Hematopoietic multipotent progenitor cell (in vitro differentiated cells): ENCODE measurements around the gene ACTR5. TPM values are rescaled to one million over a fixed set of nuclear protein-coding genes. Genes with fewer than 3 reads are reported as not detected.
A peak's percentile ranks its signal among the peaks of the same experiment; 100 is the strongest.
"Not testable (repeated sequence)": the region's sequence is repeated elsewhere in the genome, so short reads cannot be mapped to it uniquely, and the experiment has no call there.

Experiments
- DNase-seq, 3 donors: peaks; one replicate each; pipeline ENCODE4 v3.0.0-alpha.2; 2011 to 2015; ENCODE audit warnings: low read depth in 2 of 3, low spot score in 2 of 3
- total RNA-seq: library from RNA; depleted of rRNA; stranded (reverse); fragments of >200 nt; gene quantifications from one replicate; pipeline ENCODE4 v1.2.3, GENCODE V29; 2012

Gene ACTR5
- total RNA-seq, 1 donor, result 16.7 TPM

DNA sequence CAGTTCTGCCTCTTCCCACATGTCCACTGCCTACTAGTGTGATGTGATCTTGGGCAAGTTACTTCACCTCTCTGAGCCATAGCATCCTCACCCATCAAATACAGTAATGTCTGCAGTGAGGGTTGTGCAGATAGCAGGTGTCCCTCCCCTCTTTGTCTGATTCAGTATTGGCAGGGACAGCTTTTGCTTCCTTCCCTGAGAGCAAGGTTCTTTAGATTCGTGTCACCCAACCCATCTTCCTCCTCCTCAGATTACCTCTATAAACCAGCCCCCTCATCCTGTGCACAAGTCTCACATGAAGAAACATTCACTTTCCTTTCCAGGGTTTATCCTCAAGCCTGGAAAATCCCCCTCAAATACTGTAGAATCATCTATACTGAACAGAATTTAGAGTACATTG lies 15.4 kb downstream of the ACTR5 start:
- no peak for DNase-seq

DNA sequence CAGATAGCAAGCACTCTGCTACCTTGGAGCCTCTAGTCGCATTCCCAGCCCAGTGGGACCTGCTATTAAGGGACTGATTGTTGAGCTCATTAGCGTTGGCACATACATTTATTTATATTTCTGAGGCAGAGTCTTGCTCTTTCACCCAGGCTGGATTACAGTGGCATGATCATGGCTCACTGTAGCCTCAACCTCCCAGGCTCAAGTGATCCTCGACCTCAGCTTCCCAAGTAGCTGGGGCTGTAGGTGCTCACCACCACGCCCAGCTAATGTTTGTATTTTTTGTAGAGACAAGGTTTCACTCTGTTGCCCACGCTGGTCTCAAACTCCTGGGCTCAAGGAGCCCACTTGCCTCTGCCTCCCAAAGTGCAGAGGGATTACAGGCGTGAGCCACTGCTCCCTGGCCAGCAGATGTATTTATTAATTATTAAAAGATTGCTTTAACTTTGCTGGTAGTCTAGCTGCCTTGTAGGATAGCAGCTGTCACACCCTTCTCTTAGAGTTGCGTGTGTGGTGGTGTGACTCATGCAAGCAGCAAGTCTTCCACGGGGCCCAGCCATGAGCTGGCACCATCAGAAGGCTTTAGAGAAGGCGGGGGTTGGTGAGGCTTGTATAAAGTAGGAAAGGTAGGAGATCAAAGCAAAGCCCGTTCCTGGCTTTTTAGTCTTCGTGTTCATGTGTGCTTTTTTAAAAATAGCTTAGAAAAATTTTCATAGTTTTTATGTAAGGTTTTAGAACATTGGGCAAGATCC lies 16.5 kb downstream of the ACTR5 start:
- DNase-seq, result no peak

DNA sequence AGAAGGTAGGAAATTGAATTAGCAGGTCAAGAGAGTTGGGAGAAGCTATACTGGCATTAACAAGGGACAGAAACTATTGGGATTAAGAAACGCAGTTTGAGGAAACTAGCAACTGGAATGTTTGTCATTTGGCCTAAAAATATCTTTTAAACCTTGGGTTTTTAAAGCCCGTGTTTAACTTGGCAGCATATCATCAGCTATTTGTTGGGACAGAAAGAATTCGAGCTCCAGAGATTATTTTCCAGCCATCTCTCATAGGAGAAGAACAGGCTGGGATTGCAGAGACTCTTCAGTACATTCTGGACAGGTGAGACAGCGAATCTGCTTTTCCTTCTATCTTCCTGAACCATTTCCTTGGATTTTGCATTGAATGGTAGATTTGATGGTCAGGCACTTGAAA lies 17.8 kb downstream of the ACTR5 start:
- no peak for DNase-seq

DNA sequence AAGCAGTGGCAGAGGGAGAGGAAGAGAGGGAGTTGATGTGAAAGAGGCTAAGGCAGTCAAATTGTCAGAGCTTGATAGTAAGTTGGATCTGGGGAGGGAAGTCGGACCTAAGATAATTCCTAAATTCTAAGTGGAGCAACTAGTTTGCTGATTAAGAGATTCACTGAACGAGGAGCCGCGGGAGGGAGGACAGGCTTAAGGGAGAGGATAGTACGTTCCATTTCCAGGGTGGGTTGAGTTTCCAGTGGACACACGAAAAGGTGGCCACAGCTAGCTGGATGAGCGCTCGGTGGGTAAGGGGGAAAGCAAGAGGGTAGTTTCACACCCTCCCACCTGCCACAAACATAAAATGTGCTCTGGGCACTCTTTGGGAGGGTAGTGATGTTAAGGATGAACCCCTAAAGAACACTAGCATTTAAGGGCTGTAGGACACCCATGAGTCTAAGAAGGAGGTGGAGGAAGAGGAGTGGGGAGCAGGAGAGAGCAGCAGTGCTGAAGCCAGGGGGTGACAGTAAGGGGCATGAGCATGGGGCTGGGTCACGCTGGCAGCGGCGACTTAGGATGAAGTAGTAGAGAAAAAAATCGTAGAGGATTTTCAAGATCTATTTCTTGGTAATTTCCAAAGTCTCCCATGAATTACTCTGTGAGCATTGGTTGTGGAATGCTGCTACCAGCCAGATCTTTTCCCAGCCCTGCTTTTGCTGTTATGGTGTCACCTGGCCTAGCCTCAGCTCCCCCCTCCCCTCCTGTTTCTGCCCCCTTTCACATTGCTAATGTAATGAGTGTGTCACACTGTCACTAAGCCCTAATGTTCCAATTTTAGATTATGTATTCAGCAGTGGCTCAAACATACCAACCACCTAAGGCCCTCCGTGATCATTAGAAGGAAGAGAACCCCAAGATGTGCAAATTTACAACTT lies 21.4 kb downstream of the ACTR5 start:
- DNase-seq, result no peak

DNA sequence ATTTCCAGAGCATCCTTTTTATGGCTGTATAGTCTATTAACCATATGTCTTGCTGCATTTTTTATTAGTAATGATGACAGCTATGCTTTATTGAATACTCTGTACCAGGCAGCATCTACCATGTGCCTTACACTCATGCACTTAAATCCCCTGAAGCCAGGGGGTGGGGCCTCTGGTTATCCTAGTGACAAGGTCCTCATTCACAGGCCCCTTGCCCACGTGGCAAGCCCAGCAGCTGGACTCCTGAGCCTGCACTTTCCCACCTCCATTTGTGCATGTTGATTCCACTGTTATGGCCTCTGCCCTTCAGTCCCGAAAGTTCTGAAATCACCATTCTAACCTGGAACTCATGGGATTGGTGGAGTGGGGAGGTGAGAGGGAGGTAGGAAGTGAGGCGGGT lies 22.3 kb downstream of the ACTR5 start:
- DNase-seq, result no peak

DNA sequence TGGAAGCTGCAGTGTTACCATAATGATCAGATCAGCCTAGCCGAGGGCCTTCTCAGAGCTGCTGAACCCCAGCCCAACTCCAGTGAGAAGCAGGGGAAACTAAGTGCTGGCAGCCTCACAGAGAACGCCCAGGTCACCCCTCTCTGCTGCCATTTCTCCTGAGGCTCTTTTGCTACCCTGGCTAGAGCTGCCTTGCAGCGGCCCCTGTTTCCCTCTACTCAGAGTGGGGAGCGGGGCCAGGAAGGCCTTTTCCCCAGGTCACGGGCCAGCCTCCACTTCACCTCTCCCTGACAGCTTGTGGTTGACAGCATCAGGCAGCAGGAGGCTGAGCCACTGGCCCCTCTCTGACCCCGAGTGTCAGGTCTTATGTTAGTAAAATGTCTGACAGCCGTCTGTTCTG lies 22.7 kb downstream of the ACTR5 start:
- no peak for DNase-seq

DNA sequence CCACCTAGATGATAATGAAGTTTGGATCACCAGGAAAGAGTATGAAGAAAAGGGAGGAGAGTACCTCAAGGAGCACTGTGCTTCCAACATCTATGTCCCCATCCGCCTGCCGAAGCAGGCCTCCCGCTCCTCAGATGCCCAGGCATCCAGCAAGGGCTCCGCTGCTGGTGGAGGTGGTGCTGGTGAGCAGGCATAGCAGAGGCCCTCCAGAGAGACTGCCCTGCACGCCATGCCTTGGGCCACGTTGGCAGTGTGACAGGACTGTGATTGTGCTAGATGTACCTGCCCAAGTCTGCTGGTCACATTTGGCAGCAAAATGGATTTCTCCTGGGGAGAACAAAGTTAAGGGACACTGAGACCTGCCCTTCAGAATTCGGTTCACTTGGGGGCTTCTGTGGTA lies 23.4 kb downstream of the ACTR5 start:
- DNase-seq, result no peak

DNA sequence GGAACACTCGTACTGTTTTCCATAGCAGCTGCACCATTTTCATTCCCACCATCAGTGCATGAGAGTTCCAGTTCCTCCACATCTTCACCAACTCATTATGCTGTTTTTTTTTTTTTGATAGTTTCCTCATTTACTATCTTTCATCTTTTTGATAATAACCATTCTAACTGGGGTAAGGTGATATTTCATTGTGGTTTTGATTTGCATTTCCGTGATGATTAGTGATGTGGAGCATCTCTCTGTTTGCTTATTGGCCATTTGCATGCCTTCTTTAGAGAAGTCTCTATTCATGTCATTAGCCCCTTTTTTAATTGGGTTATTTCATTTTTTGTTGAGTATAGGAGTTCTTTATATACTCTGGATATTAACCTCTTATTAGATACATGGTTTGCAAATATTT lies 25.9 kb downstream of the ACTR5 start:
- no peak for DNase-seq

DNA sequence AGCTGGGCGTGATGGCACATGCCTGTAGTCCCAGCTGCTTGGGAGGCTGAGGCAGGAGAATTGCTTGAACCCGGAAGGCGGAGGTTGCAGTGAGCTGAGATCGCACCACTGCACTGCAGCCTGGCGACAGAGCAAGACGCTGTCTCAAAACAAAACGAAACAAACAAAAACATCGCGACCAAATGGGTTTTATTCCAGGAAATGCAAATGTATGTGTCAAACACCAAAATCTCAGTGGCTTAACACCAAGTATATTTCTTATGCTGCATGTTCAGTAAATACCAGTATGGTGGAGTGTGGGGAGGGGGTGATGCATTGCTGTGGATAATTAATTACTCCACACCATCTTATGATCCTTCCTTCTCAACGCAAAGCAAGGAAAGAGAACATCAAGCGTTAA lies 28.1 kb downstream of the ACTR5 start:
- DNase-seq, result no peak

DNA sequence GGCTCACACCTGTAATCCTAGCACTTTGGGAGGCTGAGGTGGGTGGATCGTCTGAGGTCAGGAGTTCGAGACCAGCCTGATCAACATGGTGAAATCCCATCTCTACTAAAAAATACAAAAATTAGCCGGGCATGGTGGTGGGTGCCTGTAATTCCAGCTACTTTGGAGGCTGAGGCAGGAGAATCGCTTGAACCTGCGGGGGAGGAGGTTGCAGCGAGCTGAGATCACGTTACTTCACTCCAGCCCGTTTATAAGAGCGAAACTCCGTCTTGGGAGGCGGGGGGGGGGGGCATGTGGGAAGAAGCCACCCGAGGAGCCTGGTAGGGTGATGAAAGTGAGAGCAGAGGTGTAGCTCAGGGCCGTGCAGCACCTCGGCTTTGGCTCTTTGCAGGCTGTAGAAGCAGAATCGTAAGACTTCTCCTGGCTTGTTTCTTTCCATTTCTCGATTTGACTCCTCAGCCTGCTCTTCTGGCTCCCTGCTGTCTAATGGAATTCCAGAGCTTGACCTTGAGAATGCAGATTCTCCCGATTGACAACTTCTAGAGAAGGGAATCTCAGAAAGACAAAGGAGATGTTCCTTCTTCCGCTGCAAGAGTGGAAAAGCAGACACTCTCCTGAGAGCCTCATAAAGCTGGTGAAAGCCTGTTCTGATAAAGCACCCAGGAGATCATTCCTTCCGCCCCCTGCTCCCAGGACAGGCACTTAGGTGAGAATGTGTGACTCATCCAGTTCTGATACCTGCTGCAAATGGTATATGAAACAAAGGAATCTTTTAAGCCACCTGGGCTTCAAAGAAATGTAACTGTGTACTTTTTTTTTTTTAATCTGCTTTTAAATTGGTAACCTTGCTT lies 31.2 kb downstream of the ACTR5 start:
- DNase-seq, result no peak

DNA sequence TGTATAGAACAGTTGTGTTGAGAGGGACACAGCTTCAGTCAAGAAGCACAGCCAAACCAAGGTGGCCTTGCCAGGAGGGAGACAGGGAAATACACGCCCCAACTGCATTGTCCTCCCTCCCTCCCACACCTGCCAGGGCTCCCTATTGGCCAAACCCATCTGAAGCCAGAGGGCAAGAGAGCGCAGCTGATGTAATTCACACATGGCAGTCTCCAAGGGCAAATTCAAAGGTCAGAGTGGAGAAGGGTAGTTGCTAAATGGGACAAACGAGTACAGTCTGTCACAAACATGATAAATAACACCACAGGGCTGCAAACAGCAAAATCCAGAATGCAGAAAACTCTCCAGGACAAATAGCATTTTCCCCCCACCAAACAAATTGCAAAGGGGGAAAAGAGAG lies 34.0 kb downstream of the ACTR5 start:
- no peak for DNase-seq

DNA sequence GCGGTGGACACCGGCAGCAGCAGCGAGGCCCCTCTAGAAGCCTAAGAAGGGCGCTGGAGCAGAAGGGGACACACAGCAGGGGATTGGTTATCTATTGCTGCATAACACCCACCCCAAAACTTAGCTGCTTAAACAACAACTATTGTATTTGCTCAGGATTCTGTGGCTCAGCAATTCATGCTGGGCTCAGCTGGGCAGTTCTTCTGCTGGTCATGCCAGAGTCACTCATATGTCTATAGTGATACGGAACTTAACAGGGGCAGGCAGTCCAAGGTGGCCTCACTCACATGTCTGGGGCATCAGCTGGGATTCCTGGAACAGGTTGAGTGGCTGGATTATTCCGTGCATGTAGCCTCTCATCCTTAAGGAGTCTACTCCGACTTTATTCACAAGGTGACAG lies 39.6 kb downstream of the ACTR5 start:
- no peak for DNase-seq

DNA sequence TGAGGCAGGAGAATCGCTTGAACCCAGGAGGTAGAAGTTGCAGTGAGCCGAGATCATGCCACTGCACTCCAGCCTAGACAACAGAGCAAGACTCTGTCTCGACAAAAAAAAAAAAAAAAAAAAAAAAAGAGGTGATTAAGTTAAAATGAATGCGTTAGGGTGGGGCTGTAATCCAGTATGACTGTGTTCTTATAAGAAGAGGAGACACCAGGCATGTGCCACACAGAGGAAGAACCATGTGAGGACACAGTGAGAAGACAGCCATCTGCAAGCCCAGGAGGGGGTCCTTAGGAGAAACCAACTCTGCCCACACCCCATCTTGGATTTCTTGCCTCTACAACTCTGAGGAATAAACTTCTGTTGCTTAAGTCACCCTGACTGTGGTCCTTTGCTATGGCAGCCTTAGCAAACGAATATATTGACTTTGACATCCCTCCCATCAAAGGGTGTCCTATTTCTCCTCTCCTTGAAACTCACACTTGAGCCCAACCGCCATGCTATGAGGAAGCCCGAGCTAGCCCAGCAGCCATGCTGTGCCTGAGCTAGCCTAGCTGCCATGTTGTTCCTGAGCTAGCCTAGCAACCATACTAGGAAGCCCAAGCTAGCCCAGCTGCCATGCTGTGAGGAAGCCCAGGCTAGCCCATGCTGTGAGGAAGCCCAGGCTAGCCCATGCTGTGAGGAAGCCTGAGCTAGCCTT lies 41.4 kb downstream of the ACTR5 start:
- no peak for DNase-seq

DNA sequence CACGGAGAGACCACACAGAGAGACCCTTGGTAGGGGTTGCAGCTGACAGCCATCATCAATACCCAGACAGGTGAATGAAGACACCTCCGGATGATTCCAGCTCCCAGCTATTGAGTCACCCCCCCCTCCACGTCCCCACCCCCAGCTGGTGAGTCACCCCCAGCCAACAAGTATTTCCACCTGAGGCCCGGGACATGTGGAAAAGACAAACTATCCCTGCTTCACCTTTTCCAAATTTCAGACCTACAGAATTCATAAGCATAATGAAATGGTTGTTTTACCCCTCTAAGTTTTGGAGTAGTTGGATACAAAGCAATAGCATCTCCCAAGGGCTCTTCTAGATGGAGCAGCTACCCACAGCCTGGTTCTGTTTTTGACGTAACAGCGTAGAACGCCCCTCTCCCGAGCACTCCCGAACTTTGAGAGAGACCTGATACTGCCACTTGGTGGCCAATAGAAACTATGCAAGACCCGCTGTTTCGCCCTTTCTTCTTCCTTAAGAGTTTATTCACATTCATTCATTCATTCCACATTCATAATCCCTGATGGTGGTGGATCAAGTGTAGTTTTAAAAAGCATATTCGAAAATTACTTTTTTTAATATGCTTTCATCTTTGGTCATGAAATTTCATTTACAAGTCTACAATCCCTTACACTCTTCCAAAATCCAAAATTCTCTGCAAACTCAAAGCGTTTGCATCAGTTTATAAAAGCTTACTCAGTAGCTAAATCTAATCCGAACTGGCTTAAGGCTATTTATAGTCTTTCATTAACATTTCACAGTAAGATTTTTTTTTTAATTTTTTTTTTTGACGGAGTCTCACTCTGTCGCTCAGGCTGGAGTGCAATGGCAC lies 42.2 kb downstream of the ACTR5 start:
- peak; percentile 41 to 81 (median 65) for DNase-seq

DNA sequence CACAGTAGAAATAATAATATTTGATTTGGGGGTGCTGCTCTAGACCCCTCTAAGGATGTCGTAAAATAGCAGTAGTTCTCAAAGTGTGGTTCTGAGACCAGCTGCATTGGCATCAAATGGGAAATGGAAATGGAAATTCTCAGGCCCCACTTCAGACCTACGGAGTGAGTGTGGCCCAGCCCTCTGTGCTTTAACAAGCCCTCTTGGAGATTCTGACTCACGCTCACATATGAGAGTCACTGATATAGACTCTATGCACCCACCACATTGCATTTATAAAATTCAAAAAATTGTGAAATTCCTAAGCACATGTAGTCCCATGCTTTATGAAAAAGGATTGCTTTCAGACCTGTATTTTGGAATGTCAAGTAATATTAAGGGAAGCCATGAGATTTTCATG lies 43.0 kb downstream of the ACTR5 start:
- no peak for DNase-seq

DNA sequence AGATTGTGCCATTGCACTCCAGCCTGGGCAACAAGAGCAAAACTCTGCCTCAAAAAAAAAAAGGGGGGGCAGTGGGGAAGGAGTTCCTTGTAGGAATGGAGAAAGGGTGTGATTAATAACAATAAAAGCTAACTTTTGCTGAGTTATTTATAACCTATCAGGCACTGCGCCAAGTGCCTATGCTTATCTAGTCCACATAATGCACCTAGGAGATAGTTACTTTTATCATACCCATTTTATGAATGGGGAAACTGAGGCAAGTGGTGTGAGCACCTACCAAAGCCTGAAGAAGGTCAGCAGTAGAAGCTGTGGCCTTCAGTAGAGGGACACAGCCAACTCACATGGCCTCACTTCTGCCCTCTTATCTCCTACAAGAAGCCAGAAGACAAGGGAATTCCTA lies 43.7 kb downstream of the ACTR5 start:
- DNase-seq, result no peak

DNA sequence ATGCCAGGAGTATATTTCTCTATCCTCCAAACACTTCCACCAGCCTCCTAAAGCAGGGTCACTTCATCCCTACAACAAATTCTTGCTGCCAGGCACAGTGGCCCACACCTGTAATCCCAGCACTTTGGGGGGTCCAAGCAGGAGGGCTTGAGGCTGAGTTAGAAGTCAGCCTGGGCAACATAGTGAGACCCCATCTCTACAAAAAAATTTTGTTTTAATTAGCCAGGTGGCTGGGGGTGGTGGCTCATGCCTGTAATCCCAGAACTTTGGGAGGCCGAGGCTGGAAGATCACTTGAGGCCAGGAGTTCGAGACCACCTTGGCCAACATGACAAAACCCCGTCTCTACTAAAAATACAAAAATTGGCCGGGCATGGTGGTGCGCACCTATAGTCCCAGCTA lies 45.8 kb downstream of the ACTR5 start:
- not testable (repeated sequence) for DNase-seq

DNA sequence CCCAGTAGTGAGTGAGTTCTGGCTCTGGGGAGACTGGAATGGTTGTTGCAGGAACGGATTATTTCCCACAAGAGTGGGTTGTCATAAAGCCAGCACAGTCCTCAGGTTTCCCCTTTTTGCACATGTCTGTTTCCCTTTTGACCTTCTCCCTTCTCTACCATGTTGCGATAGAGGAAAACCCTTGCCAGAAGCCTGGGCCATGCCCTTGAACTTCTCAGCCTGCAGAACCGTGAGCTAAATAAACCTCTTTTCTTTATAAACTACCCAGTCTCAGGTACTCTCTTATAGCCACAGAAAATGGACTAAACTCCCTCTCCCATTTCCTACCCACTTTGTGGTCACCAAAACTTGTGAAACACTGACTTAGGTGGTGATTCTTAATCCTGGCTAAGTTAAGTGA lies 50.0 kb downstream of the ACTR5 start:
- DNase-seq, result no peak

DNA sequence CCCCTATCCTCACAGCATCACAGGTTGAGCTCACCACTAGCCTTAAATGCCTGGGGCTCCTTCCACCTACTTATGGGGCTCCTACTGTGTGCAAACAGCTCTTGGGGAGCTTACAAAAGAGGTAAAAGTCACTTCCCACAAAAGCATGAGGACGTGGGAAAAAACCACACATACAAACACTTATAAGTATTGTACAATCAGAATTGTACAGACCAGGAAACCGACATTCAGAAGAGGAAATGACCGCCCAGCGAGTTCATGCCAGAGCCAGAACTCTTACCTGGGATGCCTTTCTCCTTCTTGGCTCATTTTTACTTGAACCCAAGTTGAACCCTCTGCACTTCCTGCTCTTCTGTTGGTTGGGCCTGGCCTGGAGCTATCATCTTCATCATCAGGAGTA lies 50.9 kb downstream of the ACTR5 start:
- DNase-seq, result peak in 2 of 3 donors; percentile 53 to 78

DNA sequence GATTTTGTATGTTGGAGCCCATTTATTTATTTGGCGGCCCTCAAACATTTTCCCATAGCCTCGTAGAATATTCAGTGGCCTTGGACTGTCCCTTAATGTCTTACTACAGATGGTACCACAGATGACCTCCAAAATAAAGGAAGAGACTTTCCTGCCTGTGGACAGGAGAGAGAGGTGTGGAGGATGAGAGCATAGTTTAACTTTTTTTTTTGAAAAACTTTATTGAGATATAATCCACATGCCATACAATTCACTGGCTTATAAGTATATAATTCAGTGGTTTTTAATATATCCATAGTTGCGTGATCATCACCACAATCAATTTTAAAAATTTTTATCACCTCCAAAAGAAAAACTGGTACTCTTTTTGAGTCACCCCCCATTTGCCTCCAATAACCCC lies 52.6 kb downstream of the ACTR5 start:
- no peak for DNase-seq
